ENCODE measurements around the gene UTP14A.
"Not testable (repeated sequence)": the region's sequence is repeated elsewhere in the genome, so short reads cannot be mapped to it uniquely, and the experiment has no call there.

Gene UTP14A, protein sequence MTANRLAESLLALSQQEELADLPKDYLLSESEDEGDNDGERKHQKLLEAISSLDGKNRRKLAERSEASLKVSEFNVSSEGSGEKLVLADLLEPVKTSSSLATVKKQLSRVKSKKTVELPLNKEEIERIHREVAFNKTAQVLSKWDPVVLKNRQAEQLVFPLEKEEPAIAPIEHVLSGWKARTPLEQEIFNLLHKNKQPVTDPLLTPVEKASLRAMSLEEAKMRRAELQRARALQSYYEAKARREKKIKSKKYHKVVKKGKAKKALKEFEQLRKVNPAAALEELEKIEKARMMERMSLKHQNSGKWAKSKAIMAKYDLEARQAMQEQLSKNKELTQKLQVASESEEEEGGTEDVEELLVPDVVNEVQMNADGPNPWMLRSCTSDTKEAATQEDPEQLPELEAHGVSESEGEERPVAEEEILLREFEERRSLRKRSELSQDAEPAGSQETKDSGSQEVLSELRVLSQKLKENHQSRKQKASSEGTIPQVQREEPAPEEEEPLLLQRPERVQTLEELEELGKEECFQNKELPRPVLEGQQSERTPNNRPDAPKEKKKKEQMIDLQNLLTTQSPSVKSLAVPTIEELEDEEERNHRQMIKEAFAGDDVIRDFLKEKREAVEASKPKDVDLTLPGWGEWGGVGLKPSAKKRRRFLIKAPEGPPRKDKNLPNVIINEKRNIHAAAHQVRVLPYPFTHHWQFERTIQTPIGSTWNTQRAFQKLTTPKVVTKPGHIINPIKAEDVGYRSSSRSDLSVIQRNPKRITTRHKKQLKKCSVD

DNA sequence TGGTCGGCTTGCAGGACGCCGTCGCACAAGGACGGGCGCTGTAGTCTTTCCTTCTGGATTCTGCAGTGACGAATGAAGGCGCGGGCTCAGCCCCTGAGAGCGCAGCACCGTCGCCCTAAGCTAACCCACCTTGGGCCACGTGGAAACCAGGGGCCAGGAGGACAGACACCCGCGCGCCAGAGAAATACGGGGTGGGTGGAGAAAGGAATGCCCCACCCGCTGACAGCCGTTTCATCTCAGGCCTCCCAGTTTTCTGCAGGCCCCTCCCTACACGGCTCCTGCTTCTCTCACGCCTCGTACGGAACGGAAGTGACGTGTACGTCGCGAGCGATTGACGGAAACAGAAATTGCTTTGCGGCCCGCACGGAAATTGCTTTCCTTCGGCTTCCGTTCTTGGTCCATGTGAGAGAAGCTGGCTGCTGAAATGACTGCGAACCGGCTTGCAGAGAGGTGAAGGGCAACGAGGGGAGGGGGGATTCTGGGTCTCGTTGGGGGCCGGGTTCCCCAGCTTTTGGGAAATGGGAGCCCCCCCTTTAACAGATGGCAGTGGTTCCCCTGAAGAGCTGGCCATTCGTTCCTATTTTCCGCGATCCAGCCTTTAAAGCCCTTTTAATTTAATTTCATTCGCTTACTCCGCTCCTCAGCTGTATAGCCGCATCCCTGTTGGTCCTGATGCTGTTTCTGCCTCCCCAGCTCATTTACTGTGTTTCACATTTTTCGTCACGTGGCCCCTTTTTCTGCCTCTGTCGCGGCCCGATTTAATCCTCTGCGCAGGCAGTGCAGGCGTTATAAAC lies at the start of gene UTP14A:
UTP14A (plus strand) TSS at position 378 of the 794 bp plus-strand sequence; CDS start at position 425, 47 bp downstream.
- ATAC-seq = peak; percentile 98
- peak within 1 kb of the TSS; percentile 92 for H3K27ac Mint-ChIP-seq
- no peaks in the 10 kb centered on the region for H3K9me3 Mint-ChIP-seq
- peak within 1 kb of the TSS; percentile 78 for H3K4me3 Mint-ChIP-seq
- H3K4me1 Mint-ChIP-seq = peaks cover 7% of the 10 kb centered on the region
- peaks cover 45% of the 10 kb centered on the region for H3K36me3 Mint-ChIP-seq
- DNase-seq (ENCODE audit: low spot score in 2 of 2) = peak; percentile 53 to 84

GRCh38 chrX:129859134-129859533 lies 46.8 kb upstream of the UTP14A start:
- not testable (repeated sequence) for H3K27ac Mint-ChIP-seq; DNase-seq (ENCODE audit: low spot score in 2 of 2); H3K36me3 Mint-ChIP-seq; H3K9me3 Mint-ChIP-seq; ATAC-seq; H3K4me3 Mint-ChIP-seq; H3K4me1 Mint-ChIP-seq

GRCh38 chrX:129866321-129866720 lies 39.6 kb upstream of the UTP14A start:
- not testable (repeated sequence) for H3K36me3 Mint-ChIP-seq; H3K9me3 Mint-ChIP-seq; ATAC-seq; H3K4me3 Mint-ChIP-seq; H3K4me1 Mint-ChIP-seq; H3K27ac Mint-ChIP-seq; DNase-seq (ENCODE audit: low spot score in 2 of 2)

- ATAC-seq (no peak), DNase-seq (ENCODE audit: low spot score in 2 of 2) (no peak)
- Mint-ChIP-seq H3K36me3 (no peaks in the 10 kb centered on the region), H3K4me1 (no peaks in the 10 kb centered on the region), H3K9me3 (no peaks in the 10 kb centered on the region), H3K4me3 (no peak overlapping the region), H3K27ac (no peak overlapping the region)
These were observed 33.4 kb upstream of the UTP14A start for GRCh38 chrX:129872524-129872923.

- no peak overlapping the region for H3K4me3 Mint-ChIP-seq
- ATAC-seq (no peak), DNase-seq (ENCODE audit: low spot score in 2 of 2) (no peak)
- no peaks in the 10 kb centered on the region for H3K36me3 Mint-ChIP-seq
- H3K4me1 Mint-ChIP-seq = no peaks in the 10 kb centered on the region
- no peaks in the 10 kb centered on the region for H3K9me3 Mint-ChIP-seq
- no peak overlapping the region for H3K27ac Mint-ChIP-seq
These were observed 30.3 kb upstream of the UTP14A start for GRCh38 chrX:129875669-129876068.

GRCh38 chrX:129876771-129877305 lies 29.1 kb upstream of the UTP14A start:
- Mint-ChIP-seq H3K4me3 (no peak overlapping the region), H3K36me3 (no peaks in the 10 kb centered on the region), H3K27ac (no peak overlapping the region), H3K9me3 (no peaks in the 10 kb centered on the region), H3K4me1 (no peaks in the 10 kb centered on the region)
- DNase-seq (ENCODE audit: low spot score in 2 of 2) (no peak), ATAC-seq (no peak)

DNA sequence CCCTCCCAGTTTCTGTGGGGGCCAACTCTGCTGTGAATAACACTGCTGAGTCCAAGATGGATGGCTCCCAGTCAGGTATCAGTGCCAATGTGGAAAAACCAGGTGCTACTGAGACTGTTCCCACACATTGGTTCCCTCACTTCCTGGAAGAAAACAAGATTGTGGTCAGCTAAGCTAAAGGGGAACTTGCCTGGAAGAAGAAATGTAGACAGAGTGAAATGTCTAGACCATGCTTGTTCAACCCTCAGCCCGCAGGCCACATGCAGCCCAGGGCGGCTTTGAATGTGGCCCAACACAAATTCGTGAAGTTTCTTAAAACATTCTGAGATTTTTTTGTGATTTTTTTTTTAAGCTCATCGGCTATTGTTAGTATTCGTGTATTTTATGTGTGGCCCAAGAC lies 28.6 kb upstream of the UTP14A start:
- Mint-ChIP-seq H3K9me3 (no peaks in the 10 kb centered on the region), H3K27ac (no peak overlapping the region), H3K4me3 (no peak overlapping the region), H3K36me3 (no peaks in the 10 kb centered on the region), H3K4me1 (no peaks in the 10 kb centered on the region)
- ATAC-seq (no peak), DNase-seq (ENCODE audit: low spot score in 2 of 2) (no peak)

- ATAC-seq (no peak), DNase-seq (ENCODE audit: low spot score in 2 of 2) (no peak)
- no peaks in the 10 kb centered on the region for H3K36me3 Mint-ChIP-seq
- H3K27ac Mint-ChIP-seq = no peak overlapping the region
- H3K9me3 Mint-ChIP-seq = no peaks in the 10 kb centered on the region
- peaks cover 7% of the 10 kb centered on the region for H3K4me1 Mint-ChIP-seq
- no peak overlapping the region for H3K4me3 Mint-ChIP-seq
These were observed 5.9 kb upstream of the UTP14A start for GRCh38 chrX:129900054-129900453.

GRCh38 chrX:129908636-129909035 lies 2.7 kb downstream of the UTP14A start:
- Mint-ChIP-seq H3K27ac (no peak overlapping the region), H3K36me3 (peaks cover 72% of the 10 kb centered on the region), H3K4me3 (no peak overlapping the region), H3K4me1 (peaks cover under 1% of the 10 kb centered on the region), H3K9me3 (no peaks in the 10 kb centered on the region)
- DNase-seq (ENCODE audit: low spot score in 2 of 2) = no peak
- no peak for ATAC-seq

- ATAC-seq (peak; percentile 67), DNase-seq (ENCODE audit: low spot score in 2 of 2) (peak; percentile 37 to 72)
- Mint-ChIP-seq H3K4me1 (no peaks in the 10 kb centered on the region), H3K27ac (no peak overlapping the region), H3K9me3 (no peaks in the 10 kb centered on the region), H3K36me3 (peaks cover 89% of the 10 kb centered on the region), H3K4me3 (no peak overlapping the region)
These were observed 19.5 kb downstream of the UTP14A start for GRCh38 chrX:129925305-129926092.

DNA sequence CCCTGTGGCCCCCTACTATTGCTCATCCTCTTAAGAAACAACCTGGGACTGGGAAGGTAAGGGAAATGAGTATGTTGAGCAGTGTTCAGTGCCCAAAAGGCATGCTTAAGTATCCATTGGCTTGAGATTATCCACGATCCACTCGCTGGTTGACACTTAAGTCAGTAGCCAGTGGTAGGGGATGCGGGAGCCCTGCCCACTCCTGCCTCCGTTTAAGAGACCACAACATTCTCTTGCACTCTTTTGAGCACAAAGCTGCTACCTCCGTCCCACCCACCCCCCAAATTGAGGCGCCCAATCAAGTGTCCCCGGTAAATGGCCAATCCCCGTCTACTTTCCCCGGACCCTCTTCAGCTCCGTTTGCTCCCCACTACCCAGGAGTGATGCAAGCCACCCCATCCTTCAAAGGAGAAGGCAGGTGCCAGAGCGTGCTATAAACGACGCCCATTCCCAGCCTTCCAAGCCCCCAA lies 25.0 kb downstream of the UTP14A start:
- peak overlapping the region; percentile 74 for H3K4me3 Mint-ChIP-seq
- H3K36me3 Mint-ChIP-seq = peaks cover 35% of the 10 kb centered on the region
- no peak for DNase-seq (ENCODE audit: low spot score in 2 of 2)
- peaks cover 10% of the 10 kb centered on the region for H3K4me1 Mint-ChIP-seq
- H3K27ac Mint-ChIP-seq = peak overlapping the region; percentile 88
- no peaks in the 10 kb centered on the region for H3K9me3 Mint-ChIP-seq
- ATAC-seq = no peak

GRCh38 chrX:129931411-129932015 lies 25.5 kb downstream of the UTP14A start:
- peak; percentile 35 to 80 for DNase-seq (ENCODE audit: low spot score in 2 of 2)
- Mint-ChIP-seq H3K27ac (peak overlapping the region; percentile 88), H3K36me3 (peaks cover 30% of the 10 kb centered on the region), H3K4me3 (peak overlapping the region; percentile 74), H3K9me3 (no peaks in the 10 kb centered on the region), H3K4me1 (peaks cover 10% of the 10 kb centered on the region)
- ATAC-seq = peak; percentile 79

GRCh38 chrX:129932016-129932820 lies 26.3 kb downstream of the UTP14A start:
- ATAC-seq (peak; percentile 82), DNase-seq (ENCODE audit: low spot score in 2 of 2) (peak; percentile 47 to 75)
- Mint-ChIP-seq H3K4me1 (peaks cover 10% of the 10 kb centered on the region), H3K27ac (no peak overlapping the region), H3K36me3 (peaks cover 23% of the 10 kb centered on the region), H3K9me3 (no peaks in the 10 kb centered on the region), H3K4me3 (peak overlapping the region; percentile 74)

Measured in stimulated activated effector memory CD8-positive, alpha-beta T cell treated with anti-CD3 and anti-CD28 coated beads, Interleukin-12 subunit alpha, Interleukin-12 subunit beta, amount 100 ng/mL, for 72 hours (primary cell).